Gastroesophageal sphincter (tissue), 3 donors: ENCODE data around the gene CAMKMT.

ENCODE experiments used
- CTCF ChIP-seq, 4 experiments: fragments of 200-600 bp in 2 of 4; fragments of 450-650 bp in 2 of 4; sonication (generic) in 1 of 4; IDR thresholded peaks; one replicate each; pipeline ENCODE4 v1.5.1; 2017 to 2019; ENCODE audit warnings: antibody characterized with exemption in 4 of 4, mild to moderate bottlenecking in 2 of 4, moderate library complexity in 2 of 4
- POLR2A ChIP-seq, 2 donors: fragments of 450-650 bp; IDR thresholded peaks; one replicate each; pipeline ENCODE4 v1.6.1; 2017; ENCODE audit warnings: antibody characterized with exemption in 2 of 2, mild to moderate bottlenecking in 2 of 2, moderate library complexity in 1 of 2

GRCh38 chr2:44314362-44314761 lies 47.4 kb upstream of the CAMKMT start:
- TF ChIP-seq CTCF (IDR thresholded peaks at IDR 0.05) (no peak), POLR2A (IDR thresholded peaks at IDR 0.05) (no peak)
